CD4-positive, alpha-beta T cell treated with Interleukin-21 for 1 hour (primary cell): ENCODE results near the gene TAF4.

Experiments used
- DNase-seq: peaks from one replicate; pipeline ENCODE4 v3.0.0-alpha.2; 2020

TAF4 gene

GRCh38 chr20:61940976-61941720 lies 124.5 kb downstream of the TAF4 start:
- no peak for DNase-seq

- DNase-seq = no peak
Measured at GRCh38 chr20:61940491-61940890, 125.2 kb downstream of the TAF4 start.

GRCh38 chr20:61939691-61940360 lies 125.9 kb downstream of the TAF4 start:
- DNase-seq = no peak

- no peak for DNase-seq
Measured at GRCh38 chr20:61938839-61939690, 126.6 kb downstream of the TAF4 start.

- no peak for DNase-seq
Measured at GRCh38 chr20:61937963-61938838, 127.5 kb downstream of the TAF4 start.

- no peak for DNase-seq
Measured at GRCh38 chr20:61937146-61937962, 128.3 kb downstream of the TAF4 start.

- DNase-seq = no peak
Measured at GRCh38 chr20:61936701-61937131, 129.0 kb downstream of the TAF4 start.

- no peak for DNase-seq
Measured at GRCh38 chr20:61935926-61936700, 129.6 kb downstream of the TAF4 start.

GRCh38 chr20:61934716-61935530 lies 130.8 kb downstream of the TAF4 start:
- no peak for DNase-seq

- DNase-seq = no peak
Measured at GRCh38 chr20:61933951-61934715, 131.5 kb downstream of the TAF4 start.

- no peak for DNase-seq
Measured at GRCh38 chr20:61933481-61933950, 132.2 kb downstream of the TAF4 start.

GRCh38 chr20:61932711-61933480 lies 132.8 kb downstream of the TAF4 start:
- no peak for DNase-seq

GRCh38 chr20:61932199-61932592 lies 133.5 kb downstream of the TAF4 start:
- DNase-seq = no peak

GRCh38 chr20:61931476-61932198 lies 134.0 kb downstream of the TAF4 start:
- DNase-seq = no peak

- DNase-seq = no peak
Measured at GRCh38 chr20:61930776-61931475, 134.8 kb downstream of the TAF4 start.

GRCh38 chr20:61929971-61930666 lies 135.6 kb downstream of the TAF4 start:
- no peak for DNase-seq
